Mesendoderm (in vitro differentiated cells): ENCODE measurements around the gene SRD5A2. TPM values are rescaled to one million over a fixed set of nuclear protein-coding genes. Genes with fewer than 3 reads are reported as not detected.

Source experiments
- DNase-seq: peaks from one replicate; pipeline ENCODE4 v3.0.0; 2013
- H2AK5ac ChIP-seq: 2 replicates; pipeline ENCODE4 v1.6.1; 2013; ENCODE audit warnings: low read length, inconsistent platforms
- H2BK120ac ChIP-seq: 2 replicates; pipeline ENCODE4 v1.6.1; 2013; ENCODE audit warnings: low read depth, mild to moderate bottlenecking, low read length, moderate library complexity, mixed read lengths
- H2BK15ac ChIP-seq: replicated peaks from 2 replicates; pipeline ENCODE4 v1.6.1; 2013; ENCODE audit warnings: low read depth, mild to moderate bottlenecking, moderate library complexity
- H2BK5ac ChIP-seq: 2 replicates; pipeline ENCODE4 v1.6.1; 2013; ENCODE audit warnings: low read length, inconsistent platforms
- H3K18ac ChIP-seq: 2 replicates; pipeline ENCODE4 v1.6.1; 2013; ENCODE audit warnings: mild to moderate bottlenecking, low read length, mixed read lengths
- H3K23ac ChIP-seq: one replicate; pipeline ENCODE4 v1.6.1; 2013; ENCODE audit warnings: low read length
- H3K27ac ChIP-seq: 2 replicates; pipeline ENCODE4 v1.5.1; 2013; ENCODE audit warnings: low read depth, mild to moderate bottlenecking, inconsistent platforms, low read length, moderate library complexity
- H3K27me3 ChIP-seq: 2 replicates; pipeline ENCODE4 v1.6.1; 2013; ENCODE audit warnings: low read length, control low read depth, mild to moderate bottlenecking, inconsistent platforms; ENCODE audit not compliant: insufficient read depth, poor library complexity
- H3K36me3 ChIP-seq: 2 replicates; pipeline ENCODE4 v1.6.1; 2013; ENCODE audit warnings: low read length, inconsistent platforms; ENCODE audit not compliant: control insufficient read depth, insufficient read depth
- H3K4ac ChIP-seq: one replicate; pipeline ENCODE4 v1.6.1; 2013; ENCODE audit warnings: low read depth, mild to moderate bottlenecking, low read length, moderate library complexity
- H3K4me1 ChIP-seq: 2 replicates; pipeline ENCODE4 v1.6.1; 2013; ENCODE audit warnings: low read depth, low read length, inconsistent platforms; ENCODE audit not compliant: control insufficient read depth
- H3K4me2 ChIP-seq: 2 replicates; pipeline ENCODE4 v1.6.1; 2013; ENCODE audit warnings: low read length
- H3K4me3 ChIP-seq: 2 replicates; pipeline ENCODE4 v1.5.1; 2013; ENCODE audit warnings: mild to moderate bottlenecking, low read length
- H3K56ac ChIP-seq: one replicate; pipeline ENCODE4 v1.6.1; 2013; ENCODE audit warnings: low read length
- H3K79me1 ChIP-seq: 2 replicates; pipeline ENCODE4 v1.6.1; 2013; ENCODE audit warnings: low read length, inconsistent platforms
- H3K79me2 ChIP-seq: 2 replicates; pipeline ENCODE4 v1.6.1; 2013; ENCODE audit warnings: mild to moderate bottlenecking, low read length; ENCODE audit not compliant: control insufficient read depth, insufficient read depth
- H3K9ac ChIP-seq: 2 replicates; pipeline ENCODE4 v1.6.1; 2013; ENCODE audit warnings: low read length, inconsistent platforms
- H4K5ac ChIP-seq: one replicate; pipeline ENCODE4 v1.6.1; 2013; ENCODE audit warnings: low read length
- H4K8ac ChIP-seq: one replicate; pipeline ENCODE4 v1.6.1; 2013; ENCODE audit warnings: low read depth, mild to moderate bottlenecking, control low read depth, low read length, moderate library complexity
- WGBS: extraction: QIAGEN DNeasy Blood & Tissue Kit; methylation state at CpG from one replicate; pipeline ENCODE4 v1.1.7; 2013; ENCODE audit warnings: low lambda C conversion rate, missing lambda C conversion rate; ENCODE audit not compliant: insufficient coverage; ENCODE audit errors: extremely low coverage; 5-methylcytosine and 5-hydroxymethylcytosine counted together
- polyA plus RNA-seq, 2 experiments: library from polyadenylated mRNA; stranded (reverse); fragments of 200-250 nt; gene quantifications; one replicate each; pipeline ENCODE4 v1.2.3, GENCODE V29; 2013

SRD5A2 gene
- 0.11 TPM for polyA plus RNA-seq (2013, experiment 1 of 2)
- 0.08 TPM for polyA plus RNA-seq (2013, experiment 2 of 2)

GRCh38 chr2:31580321-31581117 is at the start of gene SRD5A2:
SRD5A2 (minus strand) TSS chr2:31580938; CDS start chr2:31580900, 38 bp downstream.
- Histone ChIP-seq H3K23ac (no peak within 1 kb of the TSS), H3K9ac (peak within 1 kb of the TSS; percentile 32), H3K36me3 (no peaks in the 10 kb centered on the region), H3K27ac (no peak within 1 kb of the TSS), H2BK120ac (no peak within 1 kb of the TSS), H2BK5ac (no peak within 1 kb of the TSS), H2BK15ac (no peak within 1 kb of the TSS), H3K56ac (peak within 1 kb of the TSS; percentile 56), H4K5ac (no peak within 1 kb of the TSS), H3K4me3 (no peak within 1 kb of the TSS), H3K79me2 (no peaks in the 10 kb centered on the region), H3K79me1 (no peaks in the 10 kb centered on the region), H3K27me3 (peaks cover 31% of the 10 kb centered on the region), H3K4ac (no peak within 1 kb of the TSS), H2AK5ac (no peak within 1 kb of the TSS), H3K18ac (no peak within 1 kb of the TSS), H4K8ac (no peak within 1 kb of the TSS), H3K4me2 (peak within 1 kb of the TSS; percentile 74), H3K4me1 (no peaks in the 10 kb centered on the region)
- WGBS, result no CpG with 5 or more reads among the region's 76 CpGs
- DNase-seq, result peak; percentile 43

GRCh38 chr2:31606509-31606908 is 25.8 kb upstream of the SRD5A2 start:
- Histone ChIP-seq H2BK15ac (no peak overlapping the region), H2BK5ac (no peak overlapping the region), H3K4me3 (no peak overlapping the region), H4K8ac (no peak overlapping the region), H3K36me3 (no peaks in the 10 kb centered on the region), H3K79me1 (no peaks in the 10 kb centered on the region), H3K27me3 (no peaks in the 10 kb centered on the region), H3K4me2 (no peak overlapping the region), H3K4me1 (no peaks in the 10 kb centered on the region), H3K4ac (no peak overlapping the region), H4K5ac (no peak overlapping the region), H3K27ac (no peak overlapping the region), H3K56ac (no peak overlapping the region), H2AK5ac (no peak overlapping the region), H3K23ac (no peak overlapping the region), H2BK120ac (no peak overlapping the region), H3K9ac (no peak overlapping the region), H3K79me2 (no peaks in the 10 kb centered on the region), H3K18ac (no peak overlapping the region)
- WGBS, result no CpG with 5 or more reads among the region's 3 CpGs
- no peak for DNase-seq

- Histone ChIP-seq H2BK15ac (no peak overlapping the region), H2AK5ac (no peak overlapping the region), H3K4me2 (no peak overlapping the region), H4K5ac (no peak overlapping the region), H3K4me3 (no peak overlapping the region), H4K8ac (no peak overlapping the region), H3K23ac (no peak overlapping the region), H3K79me2 (no peaks in the 10 kb centered on the region), H3K27ac (no peak overlapping the region), H3K36me3 (no peaks in the 10 kb centered on the region), H3K56ac (no peak overlapping the region), H3K18ac (no peak overlapping the region), H2BK120ac (no peak overlapping the region), H2BK5ac (no peak overlapping the region), H3K27me3 (no peaks in the 10 kb centered on the region), H3K79me1 (no peaks in the 10 kb centered on the region), H3K9ac (no peak overlapping the region), H3K4me1 (no peaks in the 10 kb centered on the region), H3K4ac (no peak overlapping the region)
- DNase-seq, result no peak
Observed at GRCh38 chr2:31598694-31599093, 18.0 kb upstream of the SRD5A2 start.

- H4K5ac ChIP-seq, result no peak overlapping the region
- H3K79me1 ChIP-seq, result no peaks in the 10 kb centered on the region
- no peaks in the 10 kb centered on the region for H3K36me3 ChIP-seq
- no peak overlapping the region for H3K18ac ChIP-seq
- no peak overlapping the region for H2AK5ac ChIP-seq
- H3K27ac ChIP-seq, result no peak overlapping the region
- H3K56ac ChIP-seq, result no peak overlapping the region
- DNase-seq, result no peak
- H3K4ac ChIP-seq, result no peak overlapping the region
- H3K4me3 ChIP-seq, result no peak overlapping the region
- no peak overlapping the region for H2BK5ac ChIP-seq
- H3K9ac ChIP-seq, result no peak overlapping the region
- no peaks in the 10 kb centered on the region for H3K4me1 ChIP-seq
- H2BK15ac ChIP-seq, result no peak overlapping the region
- H3K23ac ChIP-seq, result no peak overlapping the region
- H3K4me2 ChIP-seq, result no peak overlapping the region
- no peak overlapping the region for H2BK120ac ChIP-seq
- no peaks in the 10 kb centered on the region for H3K79me2 ChIP-seq
- peaks cover 10% of the 10 kb centered on the region for H3K27me3 ChIP-seq
- H4K8ac ChIP-seq, result no peak overlapping the region
Observed at GRCh38 chr2:31586230-31586629, 5.5 kb upstream of the SRD5A2 start.

GRCh38 chr2:31581124-31581795 is 522 bp upstream of the SRD5A2 start:
- WGBS, result no CpG with 5 or more reads among the region's 35 CpGs

More at GRCh38 chr2:31581124-31581795, 522 bp upstream of the SRD5A2 start:
- H2AK5ac ChIP-seq, result no peak overlapping the region
- no peaks in the 10 kb centered on the region for H3K79me2 ChIP-seq
- H2BK5ac ChIP-seq, result no peak overlapping the region
- no peak overlapping the region for H2BK120ac ChIP-seq
- no peak overlapping the region for H4K8ac ChIP-seq
- no peaks in the 10 kb centered on the region for H3K4me1 ChIP-seq
- no peak overlapping the region for H2BK15ac ChIP-seq
- H3K23ac ChIP-seq, result no peak overlapping the region
- H3K4me2 ChIP-seq, result no peak overlapping the region
- no peaks in the 10 kb centered on the region for H3K79me1 ChIP-seq
- no peak overlapping the region for H3K4me3 ChIP-seq
- no peak overlapping the region for H4K5ac ChIP-seq
- no peak overlapping the region for H3K9ac ChIP-seq
- H3K56ac ChIP-seq, result no peak overlapping the region
- H3K36me3 ChIP-seq, result no peaks in the 10 kb centered on the region
- no peak overlapping the region for H3K18ac ChIP-seq
- DNase-seq, result no peak
- no peak overlapping the region for H3K27ac ChIP-seq
- no peak overlapping the region for H3K4ac ChIP-seq
- H3K27me3 ChIP-seq, result peaks cover 31% of the 10 kb centered on the region
